ENCODE results near the gene MAP7D1.

DNA sequence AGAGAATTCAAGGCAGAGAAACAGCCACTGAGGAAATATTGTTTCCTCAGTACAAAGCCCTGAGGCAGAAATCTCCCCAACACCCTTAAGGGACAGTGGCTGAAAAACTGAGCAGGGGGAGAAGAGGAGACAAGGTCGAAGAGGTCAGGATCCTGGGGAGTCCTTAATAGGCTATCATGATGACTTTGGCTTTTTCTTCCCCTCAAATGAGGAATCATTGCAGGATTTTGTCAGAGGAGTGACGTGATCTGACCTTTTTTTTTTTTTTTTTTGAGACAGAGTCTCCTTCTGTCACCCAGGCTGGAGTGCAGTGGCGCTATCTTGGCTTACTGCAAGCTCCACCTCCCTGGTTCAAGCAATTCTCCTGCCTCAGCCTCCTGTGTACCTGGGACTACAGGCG is 10.2 kb downstream of the MAP7D1 start:
- TF ChIP-seq POLR2A (IDR thresholded peaks at IDR 0.05; ENCODE audit: low read depth, low read length): no peak
- no peak for TF ChIP-seq POLR2AphosphoS5 (IDR thresholded peaks at IDR 0.05; ENCODE audit: insufficient read depth, low read depth, low read length)
